Stimulated activated CD4-positive, alpha-beta T cell treated with anti-CD3 and anti-CD28 coated beads, Interleukin-15, amount 100 ng/mL, for 24 hours (primary cell): Measurements from ENCODE around the gene MMP23B.
"Not testable (repeated sequence)": the region's sequence is repeated elsewhere in the genome, so short reads cannot be mapped to it uniquely, and the experiment has no call there.

ENCODE experiments used
- DNase-seq: peaks from one replicate; pipeline ENCODE4 v3.0.0-alpha.2; 2020

MMP23B gene

GRCh38 chr1:1631782-1632420 is at the start of gene MMP23B:
Gene MMP23B, plus strand, starts transcription at chr1:1632173. Its CDS starts 46 bp downstream, at chr1:1632219.
- DNase-seq, result no peak

- DNase-seq, result no peak
These were observed 49.2 kb upstream of the MMP23B start for GRCh38 chr1:1582585-1583346.

GRCh38 chr1:1583347-1584010 is 48.5 kb upstream of the MMP23B start:
- no peak for DNase-seq

- DNase-seq, result no peak
These were observed 40.5 kb upstream of the MMP23B start for GRCh38 chr1:1591452-1591851.

- DNase-seq, result no peak
These were observed 38.0 kb upstream of the MMP23B start for GRCh38 chr1:1593834-1594601.

- DNase-seq, result no peak
These were observed 37.2 kb upstream of the MMP23B start for GRCh38 chr1:1594602-1595260.

GRCh38 chr1:1595341-1595740 is 36.6 kb upstream of the MMP23B start:
- not testable (repeated sequence) for DNase-seq

GRCh38 chr1:1596493-1597274 is 35.3 kb upstream of the MMP23B start:
- no peak for DNase-seq

- DNase-seq, result peak; percentile 37
These were observed 34.6 kb upstream of the MMP23B start for GRCh38 chr1:1597275-1597930.

- DNase-seq, result no peak
These were observed 33.8 kb upstream of the MMP23B start for GRCh38 chr1:1598051-1598719.

- DNase-seq, result no peak
These were observed 33.3 kb upstream of the MMP23B start for GRCh38 chr1:1598720-1599029.

- DNase-seq, result peak; percentile 47
These were observed 32.7 kb upstream of the MMP23B start for GRCh38 chr1:1599030-1599934.

- DNase-seq, result no peak
These were observed 31.8 kb upstream of the MMP23B start, which contains the start of gene FNDC10 for GRCh38 chr1:1599935-1600860. Gene FNDC10, minus strand, starts transcription at chr1:1600135. Its CDS starts 120 bp downstream, at chr1:1600015.

GRCh38 chr1:1600861-1601563 is 31.0 kb upstream of the MMP23B start:
- no peak for DNase-seq

- no peak for DNase-seq
These were observed 30.2 kb upstream of the MMP23B start for GRCh38 chr1:1601564-1602303.

GRCh38 chr1:1602304-1602967 is 29.5 kb upstream of the MMP23B start:
- DNase-seq, result no peak
